HG03432 (cell line): ENCODE results near the gene DGCR2.
"Not testable (repeated sequence)": the region's sequence is repeated elsewhere in the genome, so short reads cannot be mapped to it uniquely, and the experiment has no call there.

Source experiments
- ATAC-seq: cut with Tn5 transposase; IDR thresholded peaks from one replicate; pipeline ENCODE4 v1.9.1; 2021; ENCODE audit warnings: mild to moderate bottlenecking, moderate library complexity; ENCODE audit not compliant: unreplicated experiment

DGCR2 gene

GRCh38 chr22:19012308-19012986, 109.8 kb downstream of the DGCR2 start:
- no peak for ATAC-seq

- not testable (repeated sequence) for ATAC-seq
Measured at GRCh38 chr22:19011611-19012010, 110.6 kb downstream of the DGCR2 start.

- no peak for ATAC-seq
Measured at GRCh38 chr22:19011075-19011474, 111.1 kb downstream of the DGCR2 start.

GRCh38 chr22:19005905-19006304, 116.3 kb downstream of the DGCR2 start:
- no peak for ATAC-seq

GRCh38 chr22:19004471-19004870, 117.7 kb downstream of the DGCR2 start:
- no peak for ATAC-seq

- ATAC-seq: no peak
Measured at GRCh38 chr22:19003508-19003907, 118.7 kb downstream of the DGCR2 start.

GRCh38 chr22:19002684-19003038, 119.6 kb downstream of the DGCR2 start:
- no peak for ATAC-seq

- ATAC-seq: no peak
Measured at GRCh38 chr22:19001204-19001603, 121.0 kb downstream of the DGCR2 start.

- ATAC-seq: not testable (repeated sequence)
Measured at GRCh38 chr22:19000106-19000505, 122.1 kb downstream of the DGCR2 start.

- no peak for ATAC-seq
Measured at GRCh38 chr22:18999416-18999815, 122.8 kb downstream of the DGCR2 start.

GRCh38 chr22:18999008-18999407, 123.2 kb downstream of the DGCR2 start:
- no peak for ATAC-seq

- no peak for ATAC-seq
Measured at GRCh38 chr22:18997925-18998315, 124.3 kb downstream of the DGCR2 start.

- ATAC-seq: no peak
Measured at GRCh38 chr22:18997306-18997924, 124.8 kb downstream of the DGCR2 start.

- ATAC-seq: no peak
Measured at GRCh38 chr22:18996376-18996900, 125.8 kb downstream of the DGCR2 start.

- no peak for ATAC-seq
Measured at GRCh38 chr22:18995327-18995711, 126.9 kb downstream of the DGCR2 start.

GRCh38 chr22:18994701-18995326, 127.4 kb downstream of the DGCR2 start:
- no peak for ATAC-seq

GRCh38 chr22:18994056-18994455, 128.2 kb downstream of the DGCR2 start:
- ATAC-seq: no peak

- no peak for ATAC-seq
Measured at GRCh38 chr22:18992543-18993198, 129.5 kb downstream of the DGCR2 start.

- ATAC-seq: no peak
Measured at GRCh38 chr22:18991821-18992442, 130.3 kb downstream of the DGCR2 start.

GRCh38 chr22:18991138-18991432, 131.1 kb downstream of the DGCR2 start:
- no peak for ATAC-seq

GRCh38 chr22:18990355-18991137, 131.7 kb downstream of the DGCR2 start:
- no peak for ATAC-seq
